MM.1S (cell line): ENCODE data around the gene HOMER2.

Experiments
- DNase-seq: peaks from one replicate; pipeline ENCODE4 v3.0.0-alpha.2; 2015
- H2AFZ ChIP-seq: fragments of 300-600 bp; sonication (generic); 2 replicates; pipeline ENCODE4 v1.6.0; 2016; ENCODE audit warnings: antibody characterized with exemption, low read length
- H3F3A ChIP-seq: fragments of 300-600 bp; sonication (generic); 2 replicates; pipeline ENCODE4 v1.6.1; 2016; ENCODE audit warnings: mild to moderate bottlenecking, antibody characterized with exemption, low read length, moderate library complexity, mixed read lengths; ENCODE audit not compliant: insufficient read depth
- H3K27ac ChIP-seq: fragments of 300-600 bp; sonication (generic); 2 replicates; pipeline ENCODE4 v1.5.1; 2016; ENCODE audit warnings: mild to moderate bottlenecking, low read length
- H3K27me3 ChIP-seq: fragments of 300-600 bp; sonication (generic); replicated peaks from 2 replicates; pipeline ENCODE4 v1.6.0; 2016; ENCODE audit warnings: low read length; ENCODE audit not compliant: insufficient read depth
- H3K36me3 ChIP-seq: fragments of 300-600 bp; sonication (generic); replicated peaks from 2 replicates; pipeline ENCODE4 v1.6.1; 2016; ENCODE audit warnings: mild to moderate bottlenecking, low read length, mixed read lengths; ENCODE audit not compliant: insufficient read depth
- H3K4me1 ChIP-seq: fragments of 300-600 bp; sonication (generic); 2 replicates; pipeline ENCODE4 v1.6.1; 2016; ENCODE audit warnings: low read length, mixed read lengths
- H3K4me2 ChIP-seq: fragments of 300-600 bp; sonication (generic); 2 replicates; pipeline ENCODE4 v1.6.0; 2016; ENCODE audit warnings: low read depth, low read length
- H3K4me3 ChIP-seq: fragments of 300-600 bp; sonication (generic); 2 replicates; pipeline ENCODE4 v1.5.1; 2016; ENCODE audit warnings: low read length, mixed read lengths
- H3K79me2 ChIP-seq: fragments of 300-600 bp; sonication (generic); 2 replicates; pipeline ENCODE4 v1.6.1; 2016; ENCODE audit warnings: mixed run types, low read length, mixed read lengths
- H3K9ac ChIP-seq: fragments of 300-600 bp; sonication (generic); 2 replicates; pipeline ENCODE4 v1.6.1; 2016; ENCODE audit warnings: low read length, mixed read lengths
- H3K9me2 ChIP-seq: fragments of 300-600 bp; sonication (generic); replicated peaks from 2 replicates; pipeline ENCODE4 v1.6.1; 2016; ENCODE audit warnings: mild to moderate bottlenecking, low read length, mixed read lengths; ENCODE audit not compliant: insufficient read depth
- H3K9me3 ChIP-seq: fragments of 300-600 bp; sonication (generic); replicated peaks from 2 replicates; pipeline ENCODE4 v1.6.1; 2016; ENCODE audit warnings: mild to moderate bottlenecking, low read length, mixed read lengths; ENCODE audit not compliant: insufficient read depth
- H4K20me1 ChIP-seq: fragments of 300-600 bp; sonication (generic); 2 replicates; pipeline ENCODE4 v1.6.1; 2016; ENCODE audit warnings: mild to moderate bottlenecking, low read length, moderate library complexity, mixed read lengths; ENCODE audit not compliant: insufficient read depth
- EZH2 ChIP-seq: fragments of 300-600 bp; sonication (generic); optimal IDR thresholded peaks from 2 replicates; pipeline ENCODE3; 2017; ENCODE audit warnings: low read depth, mild to moderate bottlenecking, antibody characterized with exemption, low read length, mixed read lengths
- EZH2phosphoT487 ChIP-seq: fragments of 300-600 bp; sonication (generic); IDR thresholded peaks from 2 replicates; pipeline ENCODE4 v1.6.1; 2018; ENCODE audit warnings: antibody characterized with exemption, low read length
- TF ChIP-seq, protein P1 (sequence below): fragments of 300-600 bp; sonication (generic); IDR thresholded peaks from 2 replicates; pipeline ENCODE4 v1.5.1; 2016; ENCODE audit warnings: antibody characterized with exemption, low read length, mixed read lengths

HOMER2 gene

DNA sequence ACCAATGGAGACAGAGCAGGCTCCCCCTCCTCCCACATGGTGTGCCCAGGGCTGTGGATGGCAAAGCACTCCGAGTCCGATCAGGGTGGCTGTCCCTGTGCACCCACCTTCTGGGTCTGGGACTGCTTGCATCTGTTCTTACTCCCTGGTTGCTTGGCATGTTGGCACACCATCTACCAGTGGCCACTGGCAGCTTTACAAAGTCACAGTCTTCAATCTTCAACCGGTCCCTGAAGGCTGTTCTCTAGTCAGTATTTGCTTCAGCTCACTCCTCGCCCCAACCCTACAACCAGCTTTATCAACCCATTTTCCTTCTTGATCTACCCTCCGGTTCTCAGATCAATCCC, 14.8 kb downstream of the HOMER2 start:
- Histone ChIP-seq H3K36me3 (no peaks in the 10 kb centered on the region), H3K27ac (no peak overlapping the region), H3K9ac (no peak overlapping the region), H4K20me1 (no peaks in the 10 kb centered on the region), H3K4me2 (no peak overlapping the region), H3K4me1 (no peaks in the 10 kb centered on the region), H3K9me2 (no peaks in the 10 kb centered on the region), H3K4me3 (no peak overlapping the region), H3K27me3 (no peaks in the 10 kb centered on the region), H3K79me2 (no peaks in the 10 kb centered on the region), H3F3A (no peaks in the 10 kb centered on the region), H2AFZ (no peak overlapping the region), H3K9me3 (no peaks in the 10 kb centered on the region)
- DNase-seq = no peak
- TF ChIP-seq, protein P1, sequence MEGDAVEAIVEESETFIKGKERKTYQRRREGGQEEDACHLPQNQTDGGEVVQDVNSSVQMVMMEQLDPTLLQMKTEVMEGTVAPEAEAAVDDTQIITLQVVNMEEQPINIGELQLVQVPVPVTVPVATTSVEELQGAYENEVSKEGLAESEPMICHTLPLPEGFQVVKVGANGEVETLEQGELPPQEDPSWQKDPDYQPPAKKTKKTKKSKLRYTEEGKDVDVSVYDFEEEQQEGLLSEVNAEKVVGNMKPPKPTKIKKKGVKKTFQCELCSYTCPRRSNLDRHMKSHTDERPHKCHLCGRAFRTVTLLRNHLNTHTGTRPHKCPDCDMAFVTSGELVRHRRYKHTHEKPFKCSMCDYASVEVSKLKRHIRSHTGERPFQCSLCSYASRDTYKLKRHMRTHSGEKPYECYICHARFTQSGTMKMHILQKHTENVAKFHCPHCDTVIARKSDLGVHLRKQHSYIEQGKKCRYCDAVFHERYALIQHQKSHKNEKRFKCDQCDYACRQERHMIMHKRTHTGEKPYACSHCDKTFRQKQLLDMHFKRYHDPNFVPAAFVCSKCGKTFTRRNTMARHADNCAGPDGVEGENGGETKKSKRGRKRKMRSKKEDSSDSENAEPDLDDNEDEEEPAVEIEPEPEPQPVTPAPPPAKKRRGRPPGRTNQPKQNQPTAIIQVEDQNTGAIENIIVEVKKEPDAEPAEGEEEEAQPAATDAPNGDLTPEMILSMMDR = no peak
- TF ChIP-seq EZH2 (no peak), EZH2phosphoT487 (no peak)

DNA sequence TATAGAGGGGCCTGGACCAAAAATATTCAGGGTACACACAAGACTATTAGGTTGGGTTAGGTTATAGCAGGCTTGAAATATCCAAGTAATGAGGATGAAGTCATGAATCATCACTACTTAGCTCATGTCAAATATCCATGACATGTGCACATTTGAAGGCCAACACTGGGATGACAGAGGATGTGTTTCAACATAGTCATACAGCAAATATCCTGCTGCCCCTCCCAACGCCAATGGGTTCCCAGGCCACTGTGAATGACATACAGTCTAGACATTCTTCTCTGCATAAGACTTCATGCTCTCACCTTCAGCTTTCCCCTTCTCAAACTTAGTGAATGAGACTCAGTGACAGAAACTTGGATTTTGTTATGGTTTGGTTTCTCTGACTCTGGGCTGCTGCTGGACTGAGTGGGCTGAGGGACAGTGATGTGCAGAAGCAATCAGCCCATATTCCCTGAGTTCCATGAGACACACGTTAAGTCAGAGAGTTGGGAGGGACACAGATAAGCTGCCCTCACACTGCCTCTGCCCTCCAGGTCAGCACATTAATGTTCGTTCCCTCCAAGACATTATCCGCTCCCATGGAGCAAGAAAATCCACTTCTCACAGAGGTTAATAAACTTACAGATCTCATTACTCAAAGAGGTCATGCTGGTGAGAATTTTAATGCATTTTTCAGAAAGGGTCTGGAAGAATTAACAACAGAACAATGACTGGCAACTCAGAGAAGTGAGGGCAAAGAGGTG, 15.4 kb downstream of the HOMER2 start:
- Histone ChIP-seq H3K27ac (no peak overlapping the region), H3K27me3 (no peaks in the 10 kb centered on the region), H3K36me3 (no peaks in the 10 kb centered on the region), H2AFZ (no peak overlapping the region), H3F3A (no peaks in the 10 kb centered on the region), H3K79me2 (no peaks in the 10 kb centered on the region), H4K20me1 (no peaks in the 10 kb centered on the region), H3K4me2 (no peak overlapping the region), H3K4me1 (no peaks in the 10 kb centered on the region), H3K4me3 (no peak overlapping the region), H3K9ac (no peak overlapping the region), H3K9me3 (no peaks in the 10 kb centered on the region), H3K9me2 (no peaks in the 10 kb centered on the region)
- no peak for DNase-seq
- TF ChIP-seq, protein P1 = no peak
- TF ChIP-seq EZH2 = no peak
- no peak for TF ChIP-seq EZH2phosphoT487

DNA sequence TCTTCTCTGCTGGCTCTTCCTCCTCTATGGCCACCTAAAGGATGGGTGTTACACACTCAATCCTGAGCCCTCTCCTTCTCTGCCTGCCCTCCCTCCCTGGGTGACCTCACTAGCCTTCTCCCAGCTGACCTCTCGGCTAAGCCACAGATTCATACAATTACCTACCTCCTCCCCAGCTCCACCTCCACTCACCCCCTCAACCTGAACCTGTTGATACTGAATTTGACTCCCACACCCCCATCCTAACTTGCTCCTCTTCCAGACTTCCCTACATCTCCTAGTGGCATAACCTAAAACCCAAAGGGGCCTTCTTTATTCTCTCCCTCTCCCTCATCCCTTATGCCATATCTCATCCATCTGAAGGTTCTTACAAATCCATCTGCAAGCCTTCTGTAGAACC, 17.1 kb downstream of the HOMER2 start:
- DNase-seq = no peak
- H3K79me2 ChIP-seq = no peaks in the 10 kb centered on the region
- TF ChIP-seq EZH2 (no peak), EZH2phosphoT487 (no peak)
- TF ChIP-seq, protein P1 = no peak
- H3K9me2 ChIP-seq = no peaks in the 10 kb centered on the region
- H3K4me3 ChIP-seq = no peak overlapping the region
- H3K4me2 ChIP-seq = no peak overlapping the region
- H3K4me1 ChIP-seq = no peaks in the 10 kb centered on the region
- H3K27me3 ChIP-seq = no peaks in the 10 kb centered on the region
- no peak overlapping the region for H2AFZ ChIP-seq
- no peaks in the 10 kb centered on the region for H3K36me3 ChIP-seq
- no peak overlapping the region for H3K9ac ChIP-seq
- H3K27ac ChIP-seq = no peak overlapping the region
- H4K20me1 ChIP-seq = no peaks in the 10 kb centered on the region
- no peaks in the 10 kb centered on the region for H3F3A ChIP-seq
- H3K9me3 ChIP-seq = no peaks in the 10 kb centered on the region
